ENCODE data around the gene CTTN.

GRCh38 chr11:70397336-70397982 is 870 bp upstream of the CTTN start:
- no peak for TF ChIP-seq CTCF (IDR thresholded peaks at IDR 0.05)
- no peak for TF ChIP-seq TCF7L2 (IDR thresholded peaks at IDR 0.05; ENCODE audit: low read depth, low read length)
- TF ChIP-seq SIN3A (IDR thresholded peaks at IDR 0.05; ENCODE audit: borderline replicate concordance, insufficient read depth, low read depth, low read length), result no peak
- TF ChIP-seq POLR2AphosphoS5 (IDR thresholded peaks at IDR 0.05; ENCODE audit: low read depth, low read length), result no peak
- TF ChIP-seq REST (IDR thresholded peaks at IDR 0.05; ENCODE audit: insufficient read depth in 1 of 2, low read depth in 2 of 2, low read length in 1 of 2), result no peak

Measured in Panc1 (cell line).